Activated CD4-positive, alpha-beta T cell treated with anti-CD3 and anti-CD28 coated beads, Interleukin-2, amount 50 U/mL, for 4 hours (primary cell): Measurements from ENCODE around the gene MRTFA.

Experiments
- DNase-seq, 2 experiments: peaks; one replicate each; pipeline ENCODE4 v3.0.0-alpha.2; 2020

The MRTFA gene

DNA sequence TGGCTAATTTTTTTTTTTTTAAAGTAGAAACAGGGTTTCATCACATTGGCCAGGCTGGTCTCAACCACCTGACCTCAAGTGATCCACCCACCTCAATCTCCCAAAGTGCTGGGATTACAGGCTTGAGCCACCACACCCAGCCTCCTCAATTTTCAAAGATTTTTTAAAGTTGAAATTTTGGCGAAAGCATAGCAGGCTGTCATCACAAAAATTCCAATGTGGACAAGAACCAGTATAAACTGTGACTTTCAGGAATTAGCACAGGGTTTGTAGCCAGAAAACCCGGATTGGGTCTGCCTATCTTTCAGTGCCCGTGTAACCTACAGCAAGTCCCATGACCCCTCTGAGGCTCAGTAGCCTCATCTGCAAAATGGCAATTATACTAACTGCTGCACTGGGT, 185.9 kb downstream of the MRTFA start:
- DNase-seq, result no peak

- DNase-seq, result no peak
Observed at GRCh38 chr22:40449676-40450035, 186.9 kb downstream of the MRTFA start.

DNA sequence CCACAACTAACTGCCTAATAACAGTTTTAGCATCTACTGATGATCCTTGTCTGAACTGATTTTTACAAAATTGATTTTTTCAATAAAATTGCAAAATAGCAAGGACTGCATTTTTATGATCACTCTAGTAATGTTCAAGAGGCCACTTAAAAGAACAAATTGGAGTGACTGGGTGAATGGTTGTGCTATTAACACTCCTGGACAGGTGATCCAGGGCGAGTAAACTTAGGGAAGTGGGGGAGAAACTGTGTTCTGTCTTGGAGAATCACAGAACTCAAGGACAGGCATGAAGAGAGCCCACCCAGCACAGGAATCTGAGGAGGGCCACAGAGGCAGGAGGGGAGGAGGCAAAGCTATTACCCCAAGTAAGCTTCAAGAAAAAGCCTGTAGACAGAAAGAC, 190.3 kb downstream of the MRTFA start:
- no peak for DNase-seq

- no peak for DNase-seq
Observed at GRCh38 chr22:40444178-40444831, 192.2 kb downstream of the MRTFA start.

- DNase-seq, result no peak
Observed at GRCh38 chr22:40443732-40444131, 192.8 kb downstream of the MRTFA start.

GRCh38 chr22:40441761-40442390, 194.6 kb downstream of the MRTFA start:
- DNase-seq, result no peak

DNA sequence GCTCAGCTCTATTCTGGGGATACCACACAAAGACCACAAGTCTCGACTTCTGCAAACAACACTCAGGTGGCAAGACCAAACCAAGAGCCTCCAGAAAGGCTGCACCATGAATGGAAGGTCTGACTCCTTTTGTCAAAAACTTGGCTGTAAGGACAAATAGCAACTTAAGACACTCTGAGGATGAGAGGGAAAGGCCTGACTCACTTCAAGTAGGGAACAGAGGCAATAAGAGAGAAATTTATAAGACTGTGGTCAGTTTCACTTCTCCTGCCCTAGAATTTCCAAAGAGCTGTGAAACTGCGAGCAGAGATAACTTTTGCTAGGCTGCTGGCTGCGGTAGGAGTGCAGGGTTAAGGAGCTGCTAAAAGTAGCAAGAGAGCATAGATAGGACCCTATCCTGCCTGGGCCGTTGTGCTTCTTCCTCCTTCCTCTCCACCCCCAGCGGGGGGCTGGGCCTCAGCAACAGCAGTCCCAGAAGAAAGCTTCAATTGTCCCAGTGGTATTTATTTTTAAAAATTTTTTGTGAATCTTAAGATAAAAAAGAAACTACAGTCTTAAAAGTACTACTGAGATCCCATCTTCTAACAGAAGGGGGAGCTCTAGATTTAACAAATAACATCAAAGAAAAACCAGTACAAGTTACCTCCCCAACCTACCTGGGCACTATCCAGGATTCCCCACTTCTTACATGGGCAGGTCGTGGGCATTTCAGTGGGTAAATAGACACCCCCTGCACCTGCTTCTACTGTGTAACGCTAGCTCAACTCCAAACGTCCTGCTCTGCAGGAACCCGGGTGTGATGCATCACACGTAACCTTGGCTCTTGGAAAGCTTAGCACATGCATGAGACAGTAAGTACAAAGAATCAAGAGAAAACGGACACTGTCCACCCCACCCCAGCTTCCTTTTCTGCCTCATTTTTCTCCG, 199.8 kb downstream of the MRTFA start:
- no peak for DNase-seq

DNA sequence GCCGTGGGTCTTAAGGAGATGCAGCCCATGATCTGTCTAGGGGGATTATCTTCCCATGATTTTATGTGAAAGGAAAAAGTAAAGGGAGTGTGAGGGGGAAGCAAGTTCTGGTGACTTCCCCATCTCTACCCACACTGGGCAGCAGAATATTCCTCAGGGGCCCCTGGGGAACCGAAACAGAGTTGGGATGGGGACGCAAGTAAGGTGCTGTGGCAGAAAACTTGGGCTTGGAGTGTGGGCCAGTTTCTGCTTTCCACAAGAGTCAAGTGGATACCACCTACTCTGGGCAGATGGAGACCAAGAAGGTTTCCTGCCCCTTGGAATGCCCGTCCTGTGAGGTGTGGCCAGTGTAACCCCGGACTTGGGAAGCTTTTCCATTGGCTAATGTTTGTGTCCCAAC, 201.8 kb downstream of the MRTFA start:
- DNase-seq, result no peak

- DNase-seq, result no peak
Observed at GRCh38 chr22:40434106-40434505, 202.4 kb downstream of the MRTFA start.

- no peak for DNase-seq
Observed at GRCh38 chr22:40433416-40434090, 203.0 kb downstream of the MRTFA start.

DNA sequence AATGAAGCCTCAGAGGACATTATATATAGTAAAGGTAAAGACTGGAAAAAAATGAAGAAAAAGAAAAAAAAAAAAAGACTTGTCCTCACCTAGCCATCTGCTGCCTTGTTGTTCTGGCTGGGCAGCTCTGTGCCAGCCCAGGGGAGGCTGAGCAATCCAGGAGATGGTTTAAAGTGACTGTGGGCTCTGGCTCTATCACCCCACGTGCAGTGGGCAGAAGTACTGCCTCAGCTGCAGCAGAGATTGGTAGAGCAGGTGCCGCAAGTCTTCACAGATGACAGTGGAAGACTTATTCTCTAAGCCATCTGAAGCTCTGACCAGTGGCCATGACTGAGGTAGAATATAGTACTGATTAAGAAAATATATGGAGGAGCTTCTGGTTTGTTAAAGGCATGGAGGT, 203.9 kb downstream of the MRTFA start:
- no peak for DNase-seq

DNA sequence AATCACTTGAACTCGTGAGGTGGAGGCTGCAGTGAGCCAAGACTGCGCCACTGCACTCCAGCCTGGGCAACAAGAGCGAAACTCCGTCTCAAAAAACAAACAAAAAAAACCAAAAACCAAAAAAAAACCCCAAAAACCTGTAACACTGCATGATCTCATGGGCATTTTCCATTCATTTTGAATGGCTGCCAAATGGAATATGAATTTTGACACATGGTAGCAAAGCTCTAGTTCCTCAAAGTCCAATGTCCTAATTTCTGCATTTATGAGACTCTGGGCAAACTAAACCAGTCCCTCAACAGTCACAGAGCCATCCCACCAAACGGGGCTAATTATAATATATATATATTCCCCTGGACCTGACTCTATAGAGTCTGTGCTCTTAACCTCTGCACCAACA, 204.4 kb downstream of the MRTFA start:
- no peak for DNase-seq

DNA sequence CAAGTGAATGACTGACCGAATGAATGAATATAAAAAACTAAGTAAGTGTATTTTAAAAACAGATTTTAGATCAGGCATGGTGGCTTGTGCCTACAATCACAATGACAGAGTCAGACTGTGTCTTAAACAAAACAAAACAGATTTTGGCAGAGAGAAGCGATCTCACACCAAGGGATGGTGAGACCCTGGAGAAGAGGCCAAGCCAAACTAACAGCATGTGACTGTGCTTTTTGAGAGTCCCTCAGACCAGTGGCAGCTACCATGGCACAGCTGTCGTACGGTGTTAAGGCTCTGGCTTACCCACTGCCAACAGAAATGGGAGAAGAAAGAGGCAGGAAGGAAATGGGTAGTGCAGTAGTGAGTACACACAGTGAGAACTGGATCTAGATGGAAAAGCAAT, 205.5 kb downstream of the MRTFA start:
- no peak for DNase-seq

DNA sequence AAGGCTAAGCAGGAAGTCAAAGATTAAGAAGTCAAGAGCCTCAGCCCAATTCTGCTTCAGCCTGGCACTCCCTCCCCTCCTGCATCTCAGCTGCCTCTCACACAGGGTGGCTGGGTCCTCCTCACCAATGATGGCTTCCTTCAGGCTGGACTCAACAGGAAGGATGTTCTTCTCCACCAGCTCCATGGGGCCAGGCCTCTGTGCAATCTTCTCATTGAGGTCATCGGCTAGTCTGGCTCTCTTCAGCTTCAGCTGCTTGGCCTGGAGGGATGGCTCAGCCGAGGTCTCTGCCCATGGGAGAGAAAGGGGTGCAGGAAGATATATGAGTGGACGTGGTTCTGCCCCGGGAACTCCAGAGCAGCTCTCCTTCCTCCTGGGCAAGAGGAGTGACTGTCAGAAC, 207.0 kb downstream of the MRTFA start:
- DNase-seq, result no peak

DNA sequence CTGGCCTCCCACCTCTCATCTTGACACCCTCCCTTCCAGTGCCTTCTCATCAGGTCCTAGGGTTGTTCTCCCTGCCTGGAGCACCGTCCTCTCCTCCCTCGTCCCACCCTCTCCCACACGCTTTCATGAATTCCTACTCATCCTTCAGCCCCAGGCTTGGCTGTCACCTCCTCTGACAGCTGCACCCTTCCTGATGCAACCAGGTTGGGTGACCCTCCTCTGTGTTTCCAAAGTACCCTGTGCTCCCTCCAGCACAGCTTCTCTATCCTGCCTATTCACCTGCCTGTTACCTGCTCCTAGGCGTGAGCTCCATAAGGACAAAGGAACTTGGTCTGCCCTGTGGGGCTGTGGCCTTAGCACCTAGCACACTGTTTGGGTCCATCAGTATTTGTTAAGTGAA, 207.7 kb downstream of the MRTFA start:
- DNase-seq, result no peak

- DNase-seq, result no peak
Observed at GRCh38 chr22:40426594-40427333, 209.8 kb downstream of the MRTFA start.

GRCh38 chr22:40425082-40425481, 211.4 kb downstream of the MRTFA start:
- no peak for DNase-seq

GRCh38 chr22:40423882-40424640, 212.5 kb downstream of the MRTFA start:
- DNase-seq, result no peak

DNA sequence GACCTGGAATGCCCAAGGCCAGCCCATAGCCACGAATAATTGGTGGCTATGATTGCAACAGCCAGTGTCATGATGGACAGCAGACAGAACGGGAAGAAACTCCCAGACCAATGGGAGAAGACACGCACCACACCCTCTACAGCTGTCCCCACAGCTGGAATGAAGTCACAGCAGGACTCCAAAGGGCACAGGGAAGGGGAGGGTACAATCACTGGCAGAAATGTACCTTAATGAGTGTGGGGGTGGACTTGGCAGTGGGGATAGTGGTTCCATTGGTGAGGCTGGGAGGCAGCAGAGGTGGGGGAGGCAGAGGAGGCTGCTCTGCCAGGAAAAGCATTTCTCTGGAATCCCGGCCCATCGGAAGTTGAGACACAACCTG, 213.2 kb downstream of the MRTFA start:
- no peak for DNase-seq

- no peak for DNase-seq
Observed at GRCh38 chr22:40422558-40423309, 213.8 kb downstream of the MRTFA start.

- no peak for DNase-seq
Observed at GRCh38 chr22:40421941-40422340, 214.6 kb downstream of the MRTFA start.

DNA sequence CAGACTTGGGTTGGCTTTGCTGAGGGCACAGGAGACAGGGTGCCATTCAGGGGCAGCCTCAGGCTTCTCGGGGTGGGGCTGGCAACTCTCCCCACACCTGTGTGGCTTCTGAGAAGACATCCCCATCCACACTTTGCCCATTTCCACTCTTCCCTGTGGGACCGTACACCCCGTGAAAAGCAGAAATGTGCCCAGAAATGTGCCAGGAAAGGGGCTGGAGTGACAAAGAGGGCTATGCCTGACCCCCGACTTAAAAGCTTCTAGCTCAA, 215.5 kb downstream of the MRTFA start:
- DNase-seq, result no peak
